NCI-H524 (cell line): Measurements from ENCODE around the gene SOHLH2.
A peak's percentile ranks its signal among the peaks of the same experiment; 100 is the strongest.

Experiments used
- DNase-seq, 2 experiments: peaks; one replicate each; lab custom pipeline; 2025; lab: John Stamatoyannopoulos, UW

Gene SOHLH2

DNA sequence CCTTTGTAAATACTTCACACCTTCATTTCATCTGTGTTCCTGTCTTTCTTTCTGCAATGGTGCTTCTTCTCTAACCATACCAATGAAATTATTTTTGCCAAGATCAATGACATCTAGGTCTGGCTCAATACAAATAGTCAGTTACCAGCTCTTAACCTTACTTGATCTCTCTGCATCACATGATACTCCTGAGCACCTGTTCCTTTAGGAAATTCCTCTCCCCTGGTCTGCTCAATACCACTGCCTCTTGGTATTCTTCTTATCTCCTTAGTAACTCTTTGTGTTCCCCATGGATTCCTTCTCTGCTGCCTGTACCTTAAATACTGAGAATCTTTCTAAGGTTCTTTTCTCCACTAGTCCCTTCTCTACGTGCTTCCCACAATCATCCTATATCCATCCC lies 25.9 kb downstream of the SOHLH2 start:
- DNase-seq: no peak

DNA sequence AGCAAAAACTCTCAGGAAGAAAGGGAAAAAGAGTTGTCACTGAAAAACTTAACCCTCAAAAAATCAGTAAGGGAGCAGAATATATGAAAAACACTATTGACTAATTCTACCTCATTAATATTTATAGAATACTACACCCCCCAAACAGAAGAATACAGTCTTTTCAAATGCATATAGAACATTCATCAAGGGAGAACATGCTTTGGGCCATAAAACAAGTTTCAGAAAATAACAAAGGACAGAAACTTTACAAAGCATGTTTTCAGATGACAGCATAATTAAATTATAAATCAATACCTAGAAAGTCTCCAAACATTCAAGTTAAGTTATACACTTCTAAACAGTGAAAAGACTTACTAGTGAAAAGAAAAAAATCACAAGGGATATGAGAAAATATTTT lies 30.5 kb downstream of the SOHLH2 start:
- DNase-seq: no peak

GRCh38 chr13:36175621-36176020 lies 38.7 kb downstream of the SOHLH2 start:
- DNase-seq: no peak

GRCh38 chr13:36174923-36175322 lies 39.4 kb downstream of the SOHLH2 start:
- no peak for DNase-seq

GRCh38 chr13:36173571-36174322 lies 40.6 kb downstream of the SOHLH2 start:
- DNase-seq: no peak

- DNase-seq: no peak
Measured at GRCh38 chr13:36166046-36166445, 48.3 kb downstream of the SOHLH2 start.

GRCh38 chr13:36163809-36164308 lies 50.5 kb downstream of the SOHLH2 start:
- peak; percentile 74 to 92 for DNase-seq

GRCh38 chr13:36163286-36163685 lies 51.1 kb downstream of the SOHLH2 start:
- DNase-seq: peak in 1 of 2 experiments; percentile 26

DNA sequence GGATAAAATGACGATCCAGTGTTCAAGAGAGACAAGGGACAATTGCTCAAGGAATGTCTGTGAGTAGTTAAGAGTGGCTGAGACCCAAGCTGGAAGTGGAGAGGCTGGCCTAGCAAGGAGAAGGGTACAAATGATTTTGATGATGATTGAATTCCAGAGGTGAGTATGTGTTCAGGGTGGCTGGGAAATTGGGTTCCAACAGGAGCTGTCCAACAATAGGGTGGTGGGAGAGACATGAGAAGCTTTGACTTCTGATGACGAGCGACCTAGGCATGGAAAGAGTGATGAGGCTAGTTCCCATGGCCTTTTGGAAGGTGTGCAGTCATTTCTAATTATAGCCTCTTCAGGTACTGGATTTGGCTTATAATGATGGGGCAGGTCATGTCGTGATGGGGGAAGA lies 54.1 kb downstream of the SOHLH2 start:
- no peak for DNase-seq

- no peak for DNase-seq
Measured at GRCh38 chr13:36158611-36159010, 55.7 kb downstream of the SOHLH2 start.

GRCh38 chr13:36157480-36157879 lies 56.9 kb downstream of the SOHLH2 start:
- no peak for DNase-seq

DNA sequence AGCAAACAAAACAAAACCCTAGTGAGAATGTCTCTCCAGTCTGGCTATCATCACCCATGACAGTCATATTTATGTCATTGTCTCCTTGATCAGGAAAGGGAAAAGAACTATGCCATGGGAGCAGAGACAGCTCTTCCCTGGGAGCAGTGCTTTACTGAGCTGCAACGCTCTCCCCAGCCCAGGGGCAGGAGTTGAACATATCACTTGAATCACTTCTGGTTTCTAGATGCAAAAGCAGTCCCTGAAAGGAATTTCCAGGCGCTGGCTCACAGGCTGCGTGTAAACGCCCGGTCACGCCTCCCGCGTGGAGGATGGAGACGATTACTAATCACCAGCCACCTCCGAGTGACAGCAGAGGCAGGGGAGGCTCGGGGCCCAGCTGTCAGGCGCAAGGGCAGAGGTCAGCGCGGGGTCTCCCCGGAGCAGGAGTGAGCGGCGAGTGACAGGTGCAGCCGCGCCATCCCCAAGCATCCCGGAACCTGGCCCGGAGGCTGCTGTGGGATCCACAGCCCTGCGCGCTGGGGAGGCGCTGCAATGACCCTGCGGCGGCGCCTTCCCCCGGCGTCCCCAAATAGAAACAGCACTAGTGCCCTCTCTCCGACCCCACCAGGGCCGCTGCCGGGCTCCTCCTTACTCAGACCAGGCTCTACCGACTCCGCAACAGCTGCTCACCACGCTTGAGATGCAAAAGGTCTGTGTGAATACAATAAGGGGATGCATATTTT lies 59.6 kb downstream of the SOHLH2 start:
- DNase-seq: no peak

GRCh38 chr13:36151591-36151990 lies 62.8 kb downstream of the SOHLH2 start:
- no peak for DNase-seq

GRCh38 chr13:36148446-36148845 lies 65.9 kb downstream of the SOHLH2 start:
- DNase-seq: no peak

GRCh38 chr13:36147330-36147729 lies 67.0 kb downstream of the SOHLH2 start:
- no peak for DNase-seq

GRCh38 chr13:36146511-36147269 lies 67.7 kb downstream of the SOHLH2 start:
- DNase-seq: no peak

DNA sequence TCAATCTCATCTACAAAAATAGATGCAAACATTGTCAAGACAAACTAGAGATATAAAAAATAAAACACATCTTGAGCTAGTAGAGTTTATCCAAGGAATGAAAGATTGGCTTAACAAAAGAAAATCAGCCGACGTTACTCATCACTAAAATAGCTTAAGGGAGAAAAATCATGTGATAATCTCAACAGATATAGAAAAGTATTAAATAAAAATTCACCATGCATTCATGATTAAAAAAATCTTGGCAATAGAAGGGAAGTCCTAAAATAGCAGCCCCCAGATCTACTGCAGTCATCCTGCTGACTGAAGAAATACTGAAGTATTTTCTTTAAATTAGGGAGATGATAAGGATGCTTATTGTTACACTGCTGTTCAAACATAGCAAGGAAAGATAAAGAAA lies 70.6 kb downstream of the SOHLH2 start:
- DNase-seq: no peak

DNA sequence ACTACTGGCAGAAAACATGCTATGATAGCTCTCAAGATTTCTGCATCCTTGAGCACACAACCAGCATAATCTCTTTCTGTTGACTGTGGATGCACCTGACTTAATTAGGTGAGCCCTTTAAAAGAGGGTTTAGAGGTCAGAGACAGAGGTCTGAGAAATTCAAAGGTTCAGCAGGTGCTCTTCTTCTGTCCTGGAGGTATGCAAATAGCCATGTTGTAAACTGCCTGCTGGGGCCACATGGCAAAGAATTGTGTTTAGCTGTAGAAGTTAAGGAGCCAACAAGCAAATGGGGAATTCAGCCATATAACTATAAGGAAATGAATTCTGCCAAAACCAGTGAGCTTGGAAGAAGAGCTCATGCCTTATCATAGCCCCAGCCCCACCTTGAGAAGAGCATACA lies 71.6 kb downstream of the SOHLH2 start:
- no peak for DNase-seq

DNA sequence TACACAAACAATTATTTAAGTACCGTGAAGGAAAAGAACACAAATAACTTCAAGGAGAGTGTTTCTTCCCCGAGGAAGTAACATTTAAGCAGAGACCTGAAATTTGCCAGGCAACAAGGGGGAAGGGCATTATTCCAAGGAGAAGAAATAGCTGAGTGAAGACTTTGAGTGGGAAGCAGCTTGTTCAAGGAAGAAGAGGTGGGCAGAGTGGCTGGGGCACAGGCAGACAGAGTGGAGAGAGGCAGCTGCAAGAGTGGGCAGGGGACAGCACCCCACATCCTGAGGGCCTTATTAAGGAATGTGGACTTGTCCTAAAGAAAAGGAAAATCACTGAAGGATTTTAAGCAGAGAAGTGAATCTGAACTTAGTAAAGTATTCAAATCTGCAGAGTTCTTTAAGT lies 78.5 kb downstream of the SOHLH2 start:
- no peak for DNase-seq

DNA sequence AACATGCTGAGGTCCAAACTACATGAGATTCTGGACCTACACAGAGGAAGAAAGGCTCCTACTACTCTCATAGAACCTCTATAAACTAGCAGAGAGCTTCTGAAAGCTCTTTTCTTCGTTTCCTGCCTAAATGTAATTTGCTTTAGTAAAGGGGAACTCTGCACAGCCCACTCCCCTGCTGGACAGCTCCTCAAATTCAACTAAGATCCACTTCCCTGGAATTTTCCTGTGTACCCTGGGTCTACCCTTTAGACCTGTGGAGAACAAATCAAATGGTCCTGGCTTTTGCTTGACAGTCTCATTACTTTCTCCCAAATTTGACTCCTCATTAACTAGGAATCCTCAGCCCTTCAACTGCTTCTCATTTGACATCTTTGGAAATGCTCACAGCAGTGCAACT lies 79.7 kb downstream of the SOHLH2 start:
- no peak for DNase-seq

GRCh38 chr13:36133950-36134626 lies 80.3 kb downstream of the SOHLH2 start:
- DNase-seq: no peak

DNA sequence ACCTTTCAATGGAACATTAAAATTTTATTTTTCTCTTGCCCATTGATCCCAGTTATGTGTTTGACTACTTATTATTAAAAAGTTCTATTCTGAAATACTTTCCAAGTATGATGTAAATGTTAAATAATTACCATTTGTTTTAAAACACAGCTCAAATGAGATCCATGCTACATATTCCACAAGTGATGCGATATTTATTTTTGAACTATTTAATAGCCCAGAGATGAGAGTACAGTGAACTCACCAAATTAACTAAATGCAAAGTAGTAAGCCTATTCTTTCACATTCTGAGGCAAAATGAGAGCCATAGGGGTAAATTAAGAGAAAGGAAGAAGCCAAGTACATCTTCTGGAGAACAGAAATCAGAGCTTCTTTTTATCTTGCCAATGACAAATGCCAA lies 82.0 kb downstream of the SOHLH2 start:
- DNase-seq: no peak
